Lung (tissue), 12 donors: Measurements from ENCODE around the gene IL36B. TPM values are rescaled to one million over a fixed set of nuclear protein-coding genes. Genes with fewer than 3 reads are reported as not detected.

ENCODE experiments used
- ATAC-seq: fragments of 200-7000 bp; cut with Tn5 transposase; one replicate; pipeline ENCODE4 v1.9.1; 2020; ENCODE audit warnings: moderate number of reproducible peaks; ENCODE audit not compliant: insufficient read depth, low FRiP score
- DNase-seq, 3 donors: peaks; one replicate each; pipeline ENCODE4 v3.0.0-alpha.2; 2013 to 2017
- H3K27ac ChIP-seq, 2 donors: one replicate each; pipeline ENCODE4 v1.5.1; 2013; ENCODE audit warnings: mild to moderate bottlenecking in 2 of 2, moderate library complexity in 2 of 2, control low read depth in 1 of 2, inconsistent platforms in 1 of 2, low read depth in 1 of 2, low read length in 1 of 2
- H3K27me3 ChIP-seq, 3 donors: one replicate each; pipeline ENCODE4 v1.5.1; 2013; ENCODE audit warnings: low read length in 2 of 3; ENCODE audit not compliant: control insufficient read depth in 3 of 3, insufficient read depth in 3 of 3
- H3K36me3 ChIP-seq, 4 donors: one replicate each; pipeline ENCODE4 v1.5.1; 2013; ENCODE audit warnings: low read length in 4 of 4, mild to moderate bottlenecking in 1 of 4, moderate library complexity in 1 of 4; ENCODE audit not compliant: control insufficient read depth in 4 of 4, insufficient read depth in 4 of 4
- H3K4me1 ChIP-seq, 5 donors: one replicate each; pipeline ENCODE4 v1.5.1; 2013; ENCODE audit warnings: low read length in 5 of 5, mild to moderate bottlenecking in 2 of 5, moderate library complexity in 1 of 5; ENCODE audit not compliant: control insufficient read depth in 5 of 5, insufficient read depth in 5 of 5
- H3K4me3 ChIP-seq: one replicate; pipeline ENCODE4 v1.5.1; 2013; ENCODE audit warnings: mild to moderate bottlenecking, control low read depth, moderate library complexity
- H3K9ac ChIP-seq, 2 donors: one replicate each; pipeline ENCODE4 v1.5.1; 2013; ENCODE audit warnings: low read length in 2 of 2, control low read depth in 1 of 2; ENCODE audit not compliant: insufficient read depth in 1 of 2
- H3K9me3 ChIP-seq, 4 donors: one replicate each; pipeline ENCODE4 v1.5.1; 2013; ENCODE audit warnings: low read length in 3 of 4, mild to moderate bottlenecking in 1 of 4, moderate library complexity in 1 of 4; ENCODE audit not compliant: control insufficient read depth in 4 of 4, insufficient read depth in 3 of 4
- WGBS, 2 donors: extraction: QIAGEN DNeasy Blood & Tissue Kit; methylation state at CpG; one replicate each; pipeline ENCODE4 v1.1.7; 2013; 5-methylcytosine and 5-hydroxymethylcytosine counted together
- polyA plus RNA-seq, 2 donors: library from polyadenylated mRNA; stranded (reverse); fragments of 200-250 nt; gene quantifications; one replicate each; pipeline ENCODE4 v1.2.1, GENCODE V29; 2013
- total RNA-seq, 2 donors: library from RNA; depleted of rRNA in 1 of 2; stranded (reverse); fragments of >200 nt in 1 of 2; gene quantifications; one replicate each; pipeline ENCODE4 v1.2.1, GENCODE V29; 2014 to 2021
- TF ChIP-seq, protein P1 (sequence below): IDR thresholded peaks from 2 replicates; pipeline ENCODE4 v1.5.1; 2012; ENCODE audit warnings: mild to moderate bottlenecking; ENCODE audit errors: control extremely low read depth, extremely low read depth
- donor health status: control.
- donor health status: control.
- donor health status: Bipolar disorder and iron deficiency.
- donor health status: healthy.
- donor health status: DM: yes; HTN: yes; CAD: no.

The IL36B gene
- total and polyA plus RNA-seq, 4 donors, result 0.05 TPM; not detected in 3

DNA sequence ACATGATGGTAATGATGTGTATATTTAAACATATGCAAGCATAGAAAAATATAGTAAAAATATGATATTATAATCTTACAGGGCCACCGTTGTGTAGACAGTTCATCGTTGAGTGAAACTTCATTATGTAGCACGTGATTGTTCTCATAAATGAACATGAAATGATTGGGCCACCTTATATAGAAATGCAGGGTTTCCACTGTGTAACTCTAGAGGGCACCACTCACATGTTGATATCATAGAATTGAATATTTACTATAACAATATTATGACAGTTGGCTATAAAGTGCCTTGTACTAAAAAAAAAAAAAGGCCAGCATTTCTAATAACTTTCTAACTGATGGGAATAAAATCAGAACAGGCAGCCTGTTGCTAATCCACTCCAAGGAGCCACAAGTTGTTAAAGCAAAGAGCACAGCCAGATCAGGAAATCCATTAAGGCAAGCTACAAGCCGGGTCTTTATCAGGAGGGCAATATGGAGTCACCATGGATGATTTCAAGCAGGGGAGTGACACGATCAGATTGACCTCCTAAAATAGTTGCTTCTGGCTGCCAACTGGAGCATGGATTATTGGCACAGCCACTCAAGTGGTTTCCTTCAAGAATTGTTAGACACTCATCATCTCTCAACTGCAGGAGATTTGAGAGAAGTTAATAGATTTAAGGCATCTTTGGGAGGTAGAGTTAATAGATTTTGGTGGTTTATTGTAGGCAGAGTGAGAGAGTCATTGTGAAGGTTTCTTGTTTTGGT, 31.8 kb upstream of the IL36B start:
- Histone ChIP-seq H3K36me3 (no peaks in the 10 kb centered on the region), H3K9ac (no peak overlapping the region), H3K4me1 (peaks cover 0 to 1% (median 0%) of the 10 kb centered on the region in 5 donors), H3K9me3 (no peaks in the 10 kb centered on the region), H3K4me3 (no peak overlapping the region), H3K27ac (no peak overlapping the region), H3K27me3 (no peaks in the 10 kb centered on the region)
- peak; percentile 36 for ATAC-seq
- TF ChIP-seq, protein P1, sequence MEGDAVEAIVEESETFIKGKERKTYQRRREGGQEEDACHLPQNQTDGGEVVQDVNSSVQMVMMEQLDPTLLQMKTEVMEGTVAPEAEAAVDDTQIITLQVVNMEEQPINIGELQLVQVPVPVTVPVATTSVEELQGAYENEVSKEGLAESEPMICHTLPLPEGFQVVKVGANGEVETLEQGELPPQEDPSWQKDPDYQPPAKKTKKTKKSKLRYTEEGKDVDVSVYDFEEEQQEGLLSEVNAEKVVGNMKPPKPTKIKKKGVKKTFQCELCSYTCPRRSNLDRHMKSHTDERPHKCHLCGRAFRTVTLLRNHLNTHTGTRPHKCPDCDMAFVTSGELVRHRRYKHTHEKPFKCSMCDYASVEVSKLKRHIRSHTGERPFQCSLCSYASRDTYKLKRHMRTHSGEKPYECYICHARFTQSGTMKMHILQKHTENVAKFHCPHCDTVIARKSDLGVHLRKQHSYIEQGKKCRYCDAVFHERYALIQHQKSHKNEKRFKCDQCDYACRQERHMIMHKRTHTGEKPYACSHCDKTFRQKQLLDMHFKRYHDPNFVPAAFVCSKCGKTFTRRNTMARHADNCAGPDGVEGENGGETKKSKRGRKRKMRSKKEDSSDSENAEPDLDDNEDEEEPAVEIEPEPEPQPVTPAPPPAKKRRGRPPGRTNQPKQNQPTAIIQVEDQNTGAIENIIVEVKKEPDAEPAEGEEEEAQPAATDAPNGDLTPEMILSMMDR, result peak; percentile 9
- DNase-seq, result no peak
- 42 to 48% methylated on average over 5 of the region's 5 CpGs for WGBS, 2 donors

DNA sequence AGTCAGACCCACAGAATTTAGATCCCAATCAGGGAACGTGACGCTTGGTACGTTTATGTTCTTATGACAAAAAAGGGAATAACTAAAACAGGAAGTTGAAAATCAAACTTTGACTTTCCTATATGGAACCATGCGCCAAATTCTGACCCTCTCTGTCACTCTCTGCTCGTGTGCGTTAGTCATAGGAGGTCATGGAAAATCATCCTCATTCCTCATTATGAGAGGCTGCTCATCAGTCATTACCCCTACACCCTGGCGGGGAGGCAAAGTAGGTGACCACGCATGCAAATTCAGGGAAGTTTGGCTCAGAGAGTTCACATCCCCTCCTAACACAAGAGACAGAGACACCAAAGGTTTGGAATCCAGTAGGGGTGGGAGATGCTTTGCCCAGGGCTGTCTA, 30.6 kb upstream of the IL36B start:
- WGBS, 2 donors, result 38 to 50% methylated on average over 8 of the region's 8 CpGs
- Histone ChIP-seq H3K9ac (no peak overlapping the region), H3K36me3 (no peaks in the 10 kb centered on the region), H3K4me1 (peaks cover 0 to 6% (median 0%) of the 10 kb centered on the region in 5 donors), H3K9me3 (no peaks in the 10 kb centered on the region), H3K4me3 (no peak overlapping the region), H3K27ac (no peak overlapping the region), H3K27me3 (no peaks in the 10 kb centered on the region)
- TF ChIP-seq, protein P1, result no peak
- no peak for ATAC-seq
- no peak for DNase-seq

DNA sequence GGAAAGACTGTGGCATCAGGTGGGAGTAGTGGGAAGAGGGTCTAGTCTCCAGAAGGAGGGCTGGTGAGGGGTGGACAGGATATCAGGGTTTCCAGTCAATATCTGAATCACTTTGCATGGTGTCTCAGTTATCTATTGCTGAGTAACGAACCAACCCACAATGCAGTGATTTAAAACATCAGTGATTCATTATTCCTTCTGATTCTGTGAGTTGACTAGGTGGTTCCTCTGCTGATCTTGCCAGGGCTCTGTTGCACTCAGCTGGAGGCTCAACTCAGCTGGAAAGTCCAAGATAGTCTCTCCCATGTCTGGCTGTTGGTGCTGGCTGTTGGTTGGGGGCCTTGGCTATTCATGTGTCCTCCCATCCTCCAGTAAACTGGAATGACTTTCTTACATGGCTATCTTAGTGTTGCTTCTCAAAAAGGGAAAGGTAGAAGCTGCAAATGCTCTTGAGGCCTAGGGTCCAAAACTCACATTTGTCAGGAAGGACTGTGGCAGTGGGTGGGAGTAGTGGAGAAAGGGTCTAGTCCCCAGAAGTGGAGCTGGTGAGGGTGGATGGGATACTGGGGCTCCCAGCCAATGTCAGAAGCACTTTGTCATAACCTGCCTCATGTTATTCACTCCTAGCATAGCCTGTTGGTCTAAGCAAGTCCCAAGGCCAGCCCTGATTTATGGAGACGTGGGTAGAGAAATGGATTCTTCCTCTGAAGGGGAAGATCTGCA, 29.0 kb upstream of the IL36B start:
- TF ChIP-seq, protein P1, result no peak
- Histone ChIP-seq H3K9me3 (no peaks in the 10 kb centered on the region), H3K4me3 (no peak overlapping the region), H3K27ac (no peak overlapping the region), H3K36me3 (no peaks in the 10 kb centered on the region), H3K4me1 (peaks cover 0 to 6% (median 0%) of the 10 kb centered on the region in 5 donors), H3K27me3 (no peaks in the 10 kb centered on the region), H3K9ac (no peak overlapping the region)
- DNase-seq (no peak), ATAC-seq (no peak)
- WGBS, 2 donors, result 72 to 78% methylated on average over 2 of the region's 2 CpGs
